Left ventricle myocardium superior (tissue), 1 donor: ENCODE measurements around the gene SIX1. TPM values are rescaled to one million over a fixed set of nuclear protein-coding genes. Genes with fewer than 3 reads are reported as not detected.

Experiments used
- ATAC-seq: fragments of 200-7000 bp; cut with Tn5 transposase; one replicate; pipeline ENCODE4 v1.9.1; 2020; ENCODE audit warnings: mild to moderate bottlenecking, moderate library complexity
- DNase-seq: peaks from one replicate; pipeline ENCODE4 v3.0.0-alpha.2; 2020
- intact Hi-C: fragments of 100-400 bp; cut with micrococcal nuclease; formaldehyde crosslinking; loops from one replicate; pipeline ENCODE4 v1.11.0; 2022
- long read RNA-seq: library from polyadenylated mRNA; unstranded; transcript quantifications from one replicate; pipeline ENCODE4 v2.0.0, GENCODE V29; 2021
- total RNA-seq: library from RNA; stranded (reverse); fragmentation: NEBNext Ultra II Directional; extraction: Animal tissue kit (Norgen Biotek cat#: 25700); gene quantifications from one replicate; pipeline ENCODE4 v1.2.1, GENCODE V29; 2021
- donor health status: DM: no; HTN: yes; CAD: no; lungs with severe emphysema.

Gene SIX1
- not detected for total RNA-seq
- long read RNA-seq, result 0 reads

- ATAC-seq, result peak; percentile 98
- peak; percentile 73 for DNase-seq
- intact Hi-C loops, result no loop called here
Observed at GRCh38 chr14:60648934-60649874, at the start of gene SIX1. Gene SIX1, minus strand, starts transcription at chr14:60649477. Its CDS starts 288 bp downstream, at chr14:60649189.

- DNase-seq (no peak), ATAC-seq (no peak)
- intact Hi-C loops, result no loop called here
Observed at GRCh38 chr14:60695327-60695726, 46.0 kb upstream of the SIX1 start.

GRCh38 chr14:60691383-60692113, 42.3 kb upstream of the SIX1 start:
- ATAC-seq (no peak), DNase-seq (no peak)
- intact Hi-C loops, result no loop called here

- ATAC-seq, result no peak
- intact Hi-C loops, result no loop called here
- no peak for DNase-seq
Observed at GRCh38 chr14:60686865-60687264, 37.6 kb upstream of the SIX1 start.

- DNase-seq (no peak), ATAC-seq (no peak)
- intact Hi-C loops, result no loop called here
Observed at GRCh38 chr14:60684203-60684602, 34.9 kb upstream of the SIX1 start.

- ATAC-seq (no peak), DNase-seq (no peak)
- intact Hi-C loops, result no loop called here
Observed at GRCh38 chr14:60681271-60681670, 32.0 kb upstream of the SIX1 start.

GRCh38 chr14:60680511-60680910, 31.2 kb upstream of the SIX1 start:
- DNase-seq (no peak), ATAC-seq (no peak)
- intact Hi-C loops, result no loop called here

GRCh38 chr14:60679566-60680258, 30.4 kb upstream of the SIX1 start:
- DNase-seq (no peak), ATAC-seq (no peak)
- intact Hi-C loops, result no loop called here

GRCh38 chr14:60677701-60678100, 28.4 kb upstream of the SIX1 start:
- DNase-seq, result no peak
- no peak for ATAC-seq
- intact Hi-C loops, result no loop called here

GRCh38 chr14:60670989-60671388, 21.7 kb upstream of the SIX1 start:
- intact Hi-C loops, result no loop called here
- DNase-seq (no peak), ATAC-seq (no peak)

- ATAC-seq (no peak), DNase-seq (no peak)
- intact Hi-C loops, result no loop called here
Observed at GRCh38 chr14:60668431-60669112, 19.3 kb upstream of the SIX1 start.

- DNase-seq (no peak), ATAC-seq (no peak)
- intact Hi-C loops, result no loop called here
Observed at GRCh38 chr14:60665177-60665550, 15.9 kb upstream of the SIX1 start.

- ATAC-seq, result no peak
- intact Hi-C loops, result no loop called here
- no peak for DNase-seq
Observed at GRCh38 chr14:60662982-60663381, 13.7 kb upstream of the SIX1 start.

- no peak for DNase-seq
- intact Hi-C loops, result no loop called here
- no peak for ATAC-seq
Observed at GRCh38 chr14:60661721-60662120, 12.4 kb upstream of the SIX1 start.

- intact Hi-C loops, result no loop called here
- DNase-seq (no peak), ATAC-seq (no peak)
Observed at GRCh38 chr14:60658909-60659585, 9.8 kb upstream of the SIX1 start.

GRCh38 chr14:60658211-60658690, 9.0 kb upstream of the SIX1 start:
- intact Hi-C loops, result no loop called here
- ATAC-seq (no peak), DNase-seq (no peak)

- ATAC-seq, result peak; percentile 42
- intact Hi-C loops, result no loop called here
- DNase-seq, result no peak
Observed at GRCh38 chr14:60657456-60658210, 8.4 kb upstream of the SIX1 start.
